SK-N-SH (cell line): ENCODE results near the gene PANX2. TPM values are rescaled to one million over a fixed set of nuclear protein-coding genes. Genes with fewer than 3 reads are reported as not detected.

Experiments used
- CTCF ChIA-PET: fragments of 300-600, 350-600 bp; formaldehyde crosslinking; extraction: SDS; loops from one replicate; lab custom pipeline; 2021; lab: Yijun Ruan, JAX
- POLR2A ChIA-PET: fragments of 350-600 bp; sonication (Branson Sonifier 250); formaldehyde crosslinking; extraction: SDS; loops from one replicate; lab custom pipeline; 2020; ENCODE audit warnings: antibody characterized with exemption, inconsistent platforms; lab: Yijun Ruan, JAX
- DNase-seq: peaks from one replicate; pipeline ENCODE4 v3.0.0; 2012
- H2AFZ ChIP-seq: fragments of 200-600 bp; sonication (generic); 2 replicates; pipeline ENCODE4 v1.8.1; 2016; ENCODE audit warnings: antibody characterized with exemption, mild to moderate bottlenecking, low read depth
- H3F3A ChIP-seq: fragments of 200-600 bp; sonication (generic); replicated peaks from 2 replicates; pipeline ENCODE3; 2016; ENCODE audit warnings: antibody characterized with exemption, mild to moderate bottlenecking; ENCODE audit not compliant: insufficient read depth
- H3K27ac ChIP-seq, 2 experiments: fragments of 200-500 bp in 1 of 2; fragments of 200-600 bp in 1 of 2; sonication (Bioruptor generic) in 1 of 2; sonication (generic), shearing (Covaris generic) in 1 of 2; 2 replicates each; pipeline versions ENCODE4 v1.5.1 to v1.6.1; 2014 to 2016; ENCODE audit warnings: low read depth in 2 of 2, inconsistent platforms in 1 of 2, low read length in 1 of 2, mild to moderate bottlenecking in 1 of 2, mixed read lengths in 1 of 2
- H3K27me3 ChIP-seq: fragments of 200-600 bp; sonication (generic), shearing (Covaris generic); 2 replicates; pipeline ENCODE4 v1.6.1; 2016; ENCODE audit warnings: mixed run types; ENCODE audit not compliant: insufficient read depth
- H3K36me3 ChIP-seq, 2 experiments: fragments of 200-500 bp in 1 of 2; fragments of 200-600 bp in 1 of 2; sonication (Bioruptor generic) in 1 of 2; sonication (generic) in 1 of 2; replicated peaks in 1 of 2; 2 replicates each; pipeline versions ENCODE3 to v1.5.1; 2014 to 2016; ENCODE audit warnings: low read length in 1 of 2, mild to moderate bottlenecking in 1 of 2; ENCODE audit not compliant: insufficient read depth in 2 of 2, control insufficient read depth in 1 of 2
- H3K4me1 ChIP-seq, 2 experiments: fragments of 200-500 bp in 1 of 2; fragments of 200-600 bp in 1 of 2; sonication (Bioruptor generic) in 1 of 2; sonication (generic), shearing (Covaris generic) in 1 of 2; 2 replicates each; pipeline versions ENCODE4 v1.5.1 to v1.6.1; 2014 to 2016; ENCODE audit warnings: low read depth in 1 of 2, low read length in 1 of 2, mixed run types in 1 of 2; ENCODE audit not compliant: insufficient read depth in 2 of 2, control insufficient read depth in 1 of 2
- H3K4me2 ChIP-seq: fragments of 200-600 bp; sonication (generic), shearing (Covaris generic); 2 replicates; pipeline ENCODE4 v1.6.1; 2017; ENCODE audit warnings: mixed run types
- H3K4me3 ChIP-seq, 2 experiments: fragments of 200-500 bp in 1 of 2; fragments of 200-600 bp in 1 of 2; sonication (Bioruptor generic) in 1 of 2; sonication (generic), shearing (Covaris generic) in 1 of 2; 2 replicates each; pipeline versions ENCODE4 v1.5.1 to v1.8.1; 2014 to 2016; ENCODE audit warnings: low read depth in 2 of 2, inconsistent platforms in 1 of 2, low read length in 1 of 2, mild to moderate bottlenecking in 1 of 2, mixed read lengths in 1 of 2, moderate library complexity in 1 of 2
- H3K79me2 ChIP-seq: fragments of 200-600 bp; sonication (generic); 2 replicates; pipeline ENCODE4 v1.8.1; 2017; ENCODE audit warnings: mild to moderate bottlenecking; ENCODE audit not compliant: insufficient read depth
- H3K9ac ChIP-seq: fragments of 200-600 bp; sonication (generic); 2 replicates; pipeline ENCODE4 v1.6.1; 2017; ENCODE audit warnings: mixed run types
- H3K9me2 ChIP-seq: fragments of 200-600 bp; sonication (generic); 2 replicates; pipeline ENCODE4 v1.6.1; 2017; ENCODE audit warnings: mixed run types
- H3K9me3 ChIP-seq: fragments of 200-600 bp; sonication (generic); 2 replicates; pipeline ENCODE4 v1.6.1; 2017; ENCODE audit warnings: mixed run types, mild to moderate bottlenecking, moderate library complexity
- H4K20me1 ChIP-seq: fragments of 200-600 bp; sonication (generic); 2 replicates; pipeline ENCODE4 v1.6.1; 2017; ENCODE audit warnings: mild to moderate bottlenecking, mixed run types; ENCODE audit not compliant: insufficient read depth
- FOSL2 ChIP-seq: IDR thresholded peaks from 2 replicates; pipeline ENCODE4 v1.4.0; 2012; ENCODE audit warnings: low read depth, mild to moderate bottlenecking, moderate library complexity, borderline replicate concordance
- FOXJ3 ChIP-seq: sonication (generic); formaldehyde crosslinking; IDR thresholded peaks from 2 replicates; pipeline ENCODE4 v1.5.1; 2020; ENCODE audit warnings: mild to moderate bottlenecking, missing genetic modification reagents
- FOXM1 ChIP-seq: IDR thresholded peaks from 2 replicates; pipeline ENCODE4 v1.4.0; 2012; ENCODE audit warnings: low read depth, mild to moderate bottlenecking
- GATA2 ChIP-seq: sonication (generic); formaldehyde crosslinking; IDR thresholded peaks from 2 replicates; pipeline ENCODE4 v1.5.0; 2020; ENCODE audit warnings: mild to moderate bottlenecking, missing genetic modification reagents
- JUND ChIP-seq: IDR thresholded peaks from 2 replicates; pipeline ENCODE4 v1.4.0; 2012
- MAX ChIP-seq: IDR thresholded peaks from 2 replicates; pipeline ENCODE4 v1.4.0; 2012; ENCODE audit warnings: low read depth
- MEF2A ChIP-seq: IDR thresholded peaks from 2 replicates; pipeline ENCODE4 v1.4.0; 2012; ENCODE audit warnings: low read depth, borderline replicate concordance
- MXI1 ChIP-seq: IDR thresholded peaks from 2 replicates; pipeline ENCODE4 v1.6.1; 2012; ENCODE audit warnings: mild to moderate bottlenecking, low read depth, low read length, improper control_type of control experiment
- NFIC ChIP-seq: IDR thresholded peaks from 2 replicates; pipeline ENCODE4 v1.4.0; 2012; ENCODE audit warnings: borderline replicate concordance
- NRF1 ChIP-seq: IDR thresholded peaks from 2 replicates; pipeline ENCODE4 v1.6.1; 2012; ENCODE audit warnings: low read depth, mild to moderate bottlenecking, low read length
- PBX3 ChIP-seq: IDR thresholded peaks from 2 replicates; pipeline ENCODE4; 2012
- POLR2AphosphoS5 ChIP-seq: IDR thresholded peaks from 2 replicates; pipeline ENCODE4 v1.6.1; 2012; ENCODE audit warnings: low read depth, low read length
- RCOR1 ChIP-seq: fragments of 150-350 bp; IDR thresholded peaks from 2 replicates; pipeline ENCODE4 v1.6.1; 2017; ENCODE audit warnings: antibody characterized with exemption, low read length
- RFX5 ChIP-seq: IDR thresholded peaks from 2 replicates; pipeline ENCODE4 v1.6.1; 2012; ENCODE audit warnings: mild to moderate bottlenecking, improper control_type of control experiment, low read length
- RXRA ChIP-seq: IDR thresholded peaks from 2 replicates; pipeline ENCODE4 v1.4.0; 2012; ENCODE audit warnings: low read depth, mild to moderate bottlenecking, borderline replicate concordance
- SIN3A ChIP-seq: IDR thresholded peaks from 2 replicates; pipeline ENCODE4 v1.6.1; 2012; ENCODE audit warnings: low read depth, mild to moderate bottlenecking, low read length, moderate library complexity, borderline replicate concordance
- SMC3 ChIP-seq: IDR thresholded peaks from 2 replicates; pipeline ENCODE4 v1.6.1; 2012; ENCODE audit warnings: low read depth, low read length, improper control_type of control experiment
- TAF1 ChIP-seq: IDR thresholded peaks from 2 replicates; pipeline ENCODE4 v1.6.1; 2012; ENCODE audit warnings: low read depth, mild to moderate bottlenecking, low read length, moderate library complexity, borderline replicate concordance
- TEAD4 ChIP-seq: IDR thresholded peaks from 2 replicates; pipeline ENCODE4 v1.4.0; 2012; ENCODE audit warnings: mild to moderate bottlenecking, borderline replicate concordance; ENCODE audit not compliant: insufficient read depth
- YY1 ChIP-seq: IDR thresholded peaks from 2 replicates; pipeline ENCODE4 v1.4.0; 2012; ENCODE audit warnings: low read depth, mild to moderate bottlenecking
- WGBS: methylation state at CpG from one replicate; pipeline ENCODE4 v1.1.6; 2017; ENCODE audit warnings: low lambda C conversion rate; 5-methylcytosine and 5-hydroxymethylcytosine counted together
- polyA plus RNA-seq, 3 experiments: library from polyadenylated mRNA; depleted of rRNA; stranded (reverse); fragments of >200 nt; gene quantifications; 2 replicates each; pipeline ENCODE4 v1.2.3, GENCODE V29; 2012
- TF ChIP-seq, protein P1 (sequence below): fragments of 150-350 bp; IDR thresholded peaks from 2 replicates; pipeline ENCODE4 v1.6.1; 2016; ENCODE audit warnings: mild to moderate bottlenecking, low read depth, low read length
- TF ChIP-seq, protein P2 (sequence below): IDR thresholded peaks from 2 replicates; pipeline ENCODE4 v1.4.0; 2012; ENCODE audit warnings: low read depth, borderline replicate concordance

PANX2 gene
- polyA plus RNA-seq, 1 of the 3 experiments (the other 2 are of a cell fraction), result 2.4 TPM

DNA sequence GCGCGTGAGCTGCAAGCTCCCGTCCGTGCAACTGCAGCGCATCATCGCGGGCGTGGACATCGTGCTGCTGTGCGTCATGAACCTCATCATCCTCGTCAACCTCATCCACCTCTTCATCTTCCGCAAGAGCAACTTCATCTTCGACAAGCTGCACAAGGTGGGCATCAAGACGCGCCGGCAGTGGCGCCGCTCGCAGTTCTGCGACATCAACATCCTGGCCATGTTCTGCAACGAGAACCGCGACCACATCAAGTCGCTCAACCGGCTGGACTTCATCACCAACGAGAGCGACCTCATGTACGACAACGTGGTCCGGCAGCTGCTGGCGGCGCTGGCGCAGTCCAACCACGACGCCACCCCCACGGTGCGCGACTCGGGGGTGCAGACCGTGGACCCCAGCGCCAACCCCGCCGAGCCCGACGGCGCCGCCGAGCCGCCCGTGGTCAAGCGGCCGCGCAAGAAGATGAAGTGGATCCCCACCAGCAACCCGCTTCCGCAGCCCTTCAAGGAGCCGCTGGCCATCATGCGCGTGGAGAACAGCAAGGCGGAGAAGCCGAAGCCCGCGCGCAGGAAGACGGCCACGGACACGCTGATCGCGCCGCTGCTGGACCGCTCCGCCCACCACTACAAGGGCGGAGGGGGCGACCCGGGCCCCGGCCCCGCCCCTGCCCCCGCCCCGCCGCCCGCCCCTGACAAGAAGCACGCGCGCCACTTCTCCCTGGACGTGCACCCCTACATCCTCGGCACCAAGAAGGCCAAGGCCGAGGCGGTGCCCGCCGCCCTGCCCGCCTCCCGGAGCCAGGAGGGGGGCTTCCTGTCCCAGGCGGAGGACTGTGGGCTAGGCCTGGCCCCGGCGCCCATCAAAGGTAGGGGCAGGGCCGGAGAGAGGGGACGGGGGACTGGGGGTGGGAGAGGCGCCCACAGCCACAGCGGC lies 7.3 kb downstream of the PANX2 start:
- no peaks in the 10 kb centered on the region for H3F3A ChIP-seq
- H3K36me3 ChIP-seq, result no peaks in the 10 kb centered on the region

GRCh38 chr22:50178471-50178864 lies 7.9 kb downstream of the PANX2 start:
- Histone ChIP-seq H3K36me3 (no peaks in the 10 kb centered on the region), H3K9me2 (no peaks in the 10 kb centered on the region), H3K4me2 (no peak overlapping the region), H3K27me3 (no peaks in the 10 kb centered on the region), H3F3A (no peaks in the 10 kb centered on the region), H3K79me2 (no peaks in the 10 kb centered on the region), H4K20me1 (no peaks in the 10 kb centered on the region), H3K9ac (no peak overlapping the region), H3K27ac (no peak overlapping the region), H3K4me1 (no peaks in the 10 kb centered on the region), H2AFZ (no peak overlapping the region), H3K4me3 (no peak overlapping the region), H3K9me3 (no peaks in the 10 kb centered on the region)
- ChIA-PET POLR2A (no interaction called here), CTCF (no interaction called here)
- WGBS, result 89% methylated on average over 16 of the region's 22 CpGs
- no peak for DNase-seq
- TF ChIP-seq MXI1, result no peak
- no peak for TF ChIP-seq FOXM1
- TF ChIP-seq, protein P1, sequence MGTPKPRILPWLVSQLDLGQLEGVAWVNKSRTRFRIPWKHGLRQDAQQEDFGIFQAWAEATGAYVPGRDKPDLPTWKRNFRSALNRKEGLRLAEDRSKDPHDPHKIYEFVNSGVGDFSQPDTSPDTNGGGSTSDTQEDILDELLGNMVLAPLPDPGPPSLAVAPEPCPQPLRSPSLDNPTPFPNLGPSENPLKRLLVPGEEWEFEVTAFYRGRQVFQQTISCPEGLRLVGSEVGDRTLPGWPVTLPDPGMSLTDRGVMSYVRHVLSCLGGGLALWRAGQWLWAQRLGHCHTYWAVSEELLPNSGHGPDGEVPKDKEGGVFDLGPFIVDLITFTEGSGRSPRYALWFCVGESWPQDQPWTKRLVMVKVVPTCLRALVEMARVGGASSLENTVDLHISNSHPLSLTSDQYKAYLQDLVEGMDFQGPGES, result no peak
- TF ChIP-seq, protein P2, sequence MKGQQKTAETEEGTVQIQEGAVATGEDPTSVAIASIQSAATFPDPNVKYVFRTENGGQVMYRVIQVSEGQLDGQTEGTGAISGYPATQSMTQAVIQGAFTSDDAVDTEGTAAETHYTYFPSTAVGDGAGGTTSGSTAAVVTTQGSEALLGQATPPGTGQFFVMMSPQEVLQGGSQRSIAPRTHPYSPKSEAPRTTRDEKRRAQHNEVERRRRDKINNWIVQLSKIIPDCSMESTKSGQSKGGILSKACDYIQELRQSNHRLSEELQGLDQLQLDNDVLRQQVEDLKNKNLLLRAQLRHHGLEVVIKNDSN, result no peak
- no peak for TF ChIP-seq NRF1
- TF ChIP-seq SIN3A, result no peak
- no peak for TF ChIP-seq RFX5
- no peak for TF ChIP-seq PBX3
- TF ChIP-seq JUND, result no peak

More for the DNA sequence above, 7.3 kb downstream of the PANX2 start:
- Histone ChIP-seq H3K27me3 (no peaks in the 10 kb centered on the region), H3K4me2 (no peak overlapping the region), H3K9ac (no peak overlapping the region), H2AFZ (no peak overlapping the region), H3K9me2 (no peaks in the 10 kb centered on the region), H4K20me1 (no peaks in the 10 kb centered on the region), H3K27ac (no peak overlapping the region), H3K9me3 (no peaks in the 10 kb centered on the region), H3K4me3 (no peak overlapping the region), H3K79me2 (no peaks in the 10 kb centered on the region), H3K4me1 (no peaks in the 10 kb centered on the region)
- TF ChIP-seq SIN3A (no peak), RCOR1 (no peak), FOSL2 (no peak), TEAD4 (no peak), FOXJ3 (CRISPR knock-in tag) (no peak), YY1 (no peak), SMC3 (no peak), MAX (no peak), FOXM1 (no peak), PBX3 (no peak), NRF1 (no peak), RXRA (no peak), MXI1 (no peak), JUND (no peak), TAF1 (no peak), POLR2AphosphoS5 (no peak), MEF2A (no peak), GATA2 (no peak), NFIC (no peak)
- TF ChIP-seq, protein P2, result no peak
- ChIA-PET CTCF (no interaction called here), POLR2A (no interaction called here)
- 95% methylated on average over 73 of the region's 98 CpGs for WGBS
- no peak for DNase-seq
